Measurements from ENCODE around the gene DOLK. TPM values are rescaled to one million over a fixed set of nuclear protein-coding genes. Genes with fewer than 3 reads are reported as not detected.

Gene DOLK
- total RNA-seq, 1 experiment from 2014 or later: 20.1 TPM

- Histone ChIP-seq H2BK15ac (ENCODE audit: low read depth, low read length) (no peak overlapping the region), H3K18ac (ENCODE audit: insufficient read length, low read depth, low read length) (no peak overlapping the region), H3T11ph (ENCODE audit: low read length) (no peak overlapping the region), H3K9ac (ENCODE audit: extremely low read depth, insufficient read length, low read length) (no peak overlapping the region), H2BK20ac (ENCODE audit: low read depth, low read length, poor library complexity, severe bottlenecking) (no peak overlapping the region), H3K9me3 (ENCODE audit: control insufficient read depth, low read depth, low read length) (no peaks in the 10 kb centered on the region), H4K91ac (ENCODE audit: insufficient read length, low read depth, low read length) (peak overlapping the region; percentile 60), H4K8ac (replicated peaks; ENCODE audit: insufficient read length, low read depth, low read length) (no peak overlapping the region), H3K27ac (ENCODE audit: insufficient read length, low read depth, low read length) (no peak overlapping the region), H3K4me2 (ENCODE audit: insufficient read depth, insufficient read length, low read length) (no peak overlapping the region), H3K14ac (ENCODE audit: insufficient read depth, low read length) (0 out of 2 replicates have a peak overlapping the region, but pooled peaks have one; percentile 2), H4K5ac (ENCODE audit: insufficient read length, low read depth, low read length) (no peak overlapping the region), H3K23me2 (ENCODE audit: insufficient read length, low read depth, low read length, poor library complexity, severe bottlenecking) (no peaks in the 10 kb centered on the region), H3K56ac (ENCODE audit: insufficient read length, low read depth, low read length) (no peak overlapping the region), H2BK12ac (ENCODE audit: insufficient read length, low read depth, low read length) (no peak overlapping the region), H2AK5ac (ENCODE audit: insufficient read length, low read length) (no peak overlapping the region), H3K79me2 (ENCODE audit: insufficient read depth, low read length) (peaks cover 5% of the 10 kb centered on the region; the same call in 1 of the 2 replicates), H3K4ac (ENCODE audit: low read depth, low read length) (no peak overlapping the region; the same call in 1 of the 2 replicates), H3K23ac (ENCODE audit: insufficient read length, low read depth, low read length) (no peak overlapping the region), H3K27me3 (ENCODE audit: insufficient read depth, low read length) (no peaks in the 10 kb centered on the region), H2AFZ (ENCODE audit: low read length) (no peak overlapping the region), H4K20me1 (ENCODE audit: control insufficient read depth, insufficient read depth, insufficient read length) (peaks cover 3% of the 10 kb centered on the region), H2BK5ac (ENCODE audit: insufficient read length, low read length) (no peak overlapping the region), H3K4me1 (ENCODE audit: insufficient read depth, low read length) (peaks cover 5% of the 10 kb centered on the region; the same call in 1 of the 2 replicates), H2BK120ac (ENCODE audit: low read depth, low read length, poor library complexity, severe bottlenecking) (no peak overlapping the region), H3K79me1 (ENCODE audit: insufficient read depth, low read depth, low read length, poor library complexity, severe bottlenecking) (peaks cover 7% of the 10 kb centered on the region)
- Mint-ChIP-seq H3K4me1 (peaks cover 29 to 30% of the 10 kb centered on the region in 2 experiments), H3K4me3 (0 out of 5 replicates have a peak overlapping the region, but pooled peaks of 1 of the 2 experiments have one; percentile 35), H3K27ac (peak overlapping the region; percentile 66 to 99 (median 94)), H3K27me3 (ENCODE audit: low read depth) (no peaks in the 10 kb centered on the region), H3K36me3 (ENCODE audit: insufficient read depth in 1 of 3, low read depth in 3 of 3) (peaks cover 45 to 78% (median 62%) of the 10 kb centered on the region in 3 experiments), H3K9me3 (no peaks in the 10 kb centered on the region)
- WGBS (ENCODE audit: extremely low coverage, insufficient read length, low lambda C conversion rate): no CpG with 5 or more reads among the region's 15 CpGs
- no peak for DNase-seq
- no peak for TF ChIP-seq CTCF (conservative IDR thresholded peaks at IDR 0.05)
These were observed 34.1 kb downstream of the DOLK start for GRCh38 chr9:128913048-128913900.
